ENCODE measurements around the gene C1QTNF9. TPM values are rescaled to one million over a fixed set of nuclear protein-coding genes. Genes with fewer than 3 reads are reported as not detected.
"Not testable (repeated sequence)": the region's sequence is repeated elsewhere in the genome, so short reads cannot be mapped to it uniquely, and the experiment has no call there.

The C1QTNF9 gene
- total RNA-seq, 1 experiment from 2014 or later, result not detected

DNA sequence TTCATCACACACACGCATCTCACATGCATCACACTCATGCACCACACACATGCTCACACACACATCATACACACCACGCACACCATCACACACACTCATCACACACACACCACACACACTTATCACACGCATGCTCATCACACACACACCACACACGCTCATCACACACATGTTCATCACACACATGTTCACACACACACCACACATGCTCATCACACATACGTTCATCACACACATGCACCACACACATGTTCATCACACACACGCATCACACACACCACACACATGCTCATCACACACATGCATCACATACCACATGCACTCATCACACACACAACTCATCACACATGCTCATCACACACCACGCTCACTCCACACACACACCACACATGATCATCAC lies 46.9 kb downstream of the C1QTNF9 start:
- H3K4me2 ChIP-seq (ENCODE audit: low read depth, low read length, poor library complexity, severe bottlenecking), result no peak overlapping the region
- no peak overlapping the region for H3K4me3 ChIP-seq (ENCODE audit: low read length)
- no peaks in the 10 kb centered on the region for H3K36me3 ChIP-seq (ENCODE audit: insufficient read depth, low read length)

DNA sequence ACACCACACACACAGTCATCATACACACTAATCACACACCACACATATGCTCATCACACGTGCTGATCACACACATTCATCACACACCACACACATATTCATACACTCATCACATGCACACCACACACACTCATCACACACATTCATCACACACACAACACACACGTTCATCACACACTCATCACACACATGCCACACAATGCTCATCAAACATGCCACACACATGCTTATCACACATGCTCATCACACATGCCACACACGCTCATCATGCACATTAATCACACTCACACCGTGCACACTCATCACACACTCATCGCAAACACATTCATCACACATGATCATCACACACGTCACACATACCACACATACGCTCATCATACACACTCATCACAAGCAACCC lies 47.5 kb downstream of the C1QTNF9 start:
- H3K36me3 ChIP-seq (ENCODE audit: insufficient read depth, low read length), result no peaks in the 10 kb centered on the region
- no peak overlapping the region for H3K4me3 ChIP-seq (ENCODE audit: low read length)
- no peaks in the 10 kb centered on the region for H3K27me3 ChIP-seq (ENCODE audit: low read length)
- H3K4me2 ChIP-seq (ENCODE audit: low read depth, low read length, poor library complexity, severe bottlenecking), result no peak overlapping the region
- no peak overlapping the region for H2AFZ ChIP-seq (ENCODE audit: low read length)
- peaks cover 8% of the 10 kb centered on the region; the same call in 1 of the 2 replicates for H3K9me3 ChIP-seq (ENCODE audit: low read length)
- H3K9me2 ChIP-seq (replicated peaks; ENCODE audit: insufficient read depth, low read length), result no peaks in the 10 kb centered on the region
- no peaks in the 10 kb centered on the region for H3K4me1 ChIP-seq (ENCODE audit: low read length)
- no peak for DNase-seq
- no peaks in the 10 kb centered on the region for H3K79me2 ChIP-seq (ENCODE audit: low read length)
- no peak overlapping the region for H3K27ac ChIP-seq (ENCODE audit: low read length)
- H3K9ac ChIP-seq (ENCODE audit: low read length), result no peak overlapping the region
- H4K20me1 ChIP-seq (ENCODE audit: insufficient read depth, low read depth, low read length), result no peaks in the 10 kb centered on the region

More for the DNA sequence above, 46.9 kb downstream of the C1QTNF9 start:
- H3K27ac ChIP-seq (ENCODE audit: low read length), result no peak overlapping the region
- DNase-seq, result no peak
- no peak overlapping the region for H3K9ac ChIP-seq (ENCODE audit: low read length)
- no peaks in the 10 kb centered on the region for H3K4me1 ChIP-seq (ENCODE audit: low read length)
- no peaks in the 10 kb centered on the region for H4K20me1 ChIP-seq (ENCODE audit: insufficient read depth, low read depth, low read length)
- H3K9me2 ChIP-seq (replicated peaks; ENCODE audit: insufficient read depth, low read length), result no peaks in the 10 kb centered on the region
- H2AFZ ChIP-seq (ENCODE audit: low read length), result no peak overlapping the region
- H3K9me3 ChIP-seq (ENCODE audit: low read length), result peaks cover 8% of the 10 kb centered on the region; the same call in 1 of the 2 replicates
- H3K27me3 ChIP-seq (ENCODE audit: low read length), result no peaks in the 10 kb centered on the region
- no peaks in the 10 kb centered on the region for H3K79me2 ChIP-seq (ENCODE audit: low read length)

DNA sequence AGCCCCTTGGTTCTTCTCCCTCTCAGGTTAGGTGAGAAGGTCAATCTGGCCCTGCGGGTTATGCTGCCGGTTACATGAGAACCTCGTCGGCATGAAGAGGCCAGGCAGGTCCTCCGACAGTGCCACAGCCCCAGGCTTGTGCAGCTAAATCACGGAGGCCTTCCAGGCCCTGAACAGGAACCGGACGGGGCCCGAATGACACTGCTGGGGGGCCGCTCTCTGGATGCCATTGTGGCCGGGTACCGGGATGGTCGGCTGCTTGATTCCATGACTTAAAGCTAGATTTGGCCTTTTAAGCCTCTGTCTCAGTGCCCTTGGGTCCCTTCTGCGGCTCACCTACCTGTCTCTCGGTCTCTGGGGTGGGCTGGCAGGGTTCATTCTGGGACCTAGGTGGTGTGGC lies 48.4 kb downstream of the C1QTNF9 start:
- no peak for DNase-seq
- no peak overlapping the region for H2AFZ ChIP-seq (ENCODE audit: low read length)
- H3K36me3 ChIP-seq (ENCODE audit: insufficient read depth, low read length), result no peaks in the 10 kb centered on the region
- H3K9me3 ChIP-seq (ENCODE audit: low read length), result peaks cover 8% of the 10 kb centered on the region; the same call in 1 of the 2 replicates
- H3K27ac ChIP-seq (ENCODE audit: low read length), result no peak overlapping the region
- no peaks in the 10 kb centered on the region for H3K9me2 ChIP-seq (replicated peaks; ENCODE audit: insufficient read depth, low read length)
- H3K4me2 ChIP-seq (ENCODE audit: low read depth, low read length, poor library complexity, severe bottlenecking), result no peak overlapping the region
- no peak overlapping the region for H3K9ac ChIP-seq (ENCODE audit: low read length)
- H3K27me3 ChIP-seq (ENCODE audit: low read length), result no peaks in the 10 kb centered on the region
- H3K4me3 ChIP-seq (ENCODE audit: low read length), result no peak overlapping the region
- no peaks in the 10 kb centered on the region for H3K79me2 ChIP-seq (ENCODE audit: low read length)
- H4K20me1 ChIP-seq (ENCODE audit: insufficient read depth, low read depth, low read length), result no peaks in the 10 kb centered on the region
- H3K4me1 ChIP-seq (ENCODE audit: low read length), result no peaks in the 10 kb centered on the region

DNA sequence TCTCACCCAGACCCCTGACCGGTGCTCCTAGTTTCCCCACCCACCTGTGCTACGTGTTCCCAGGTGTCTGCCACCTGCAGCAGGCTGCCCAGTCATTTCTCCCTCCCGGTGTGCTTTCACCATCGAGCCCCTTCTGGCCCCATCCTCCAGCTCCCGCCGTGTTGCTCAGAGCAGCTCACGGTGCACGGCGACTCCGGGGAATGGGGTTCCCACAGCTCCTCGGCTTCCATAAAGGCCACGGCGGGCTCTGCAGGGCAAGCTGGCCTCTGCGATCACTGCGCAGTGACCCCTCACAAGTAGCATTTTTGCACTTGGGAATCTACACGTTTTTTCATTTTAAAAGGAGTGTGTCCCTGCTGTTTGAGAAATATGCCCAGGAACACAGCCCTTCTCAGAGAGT lies 49.5 kb downstream of the C1QTNF9 start:
- H3K4me3 ChIP-seq (ENCODE audit: low read length); H4K20me1 ChIP-seq (ENCODE audit: insufficient read depth, low read depth, low read length); H3K27ac ChIP-seq (ENCODE audit: low read length); H3K36me3 ChIP-seq (ENCODE audit: insufficient read depth, low read length); H3K9me2 ChIP-seq (replicated peaks; ENCODE audit: insufficient read depth, low read length); H3K4me2 ChIP-seq (ENCODE audit: low read depth, low read length, poor library complexity, severe bottlenecking); H3K4me1 ChIP-seq (ENCODE audit: low read length); H3K9me3 ChIP-seq (ENCODE audit: low read length); DNase-seq; H3K27me3 ChIP-seq (ENCODE audit: low read length); H3K79me2 ChIP-seq (ENCODE audit: low read length); H3K9ac ChIP-seq (ENCODE audit: low read length); H2AFZ ChIP-seq (ENCODE audit: low read length): not testable (repeated sequence)

DNA sequence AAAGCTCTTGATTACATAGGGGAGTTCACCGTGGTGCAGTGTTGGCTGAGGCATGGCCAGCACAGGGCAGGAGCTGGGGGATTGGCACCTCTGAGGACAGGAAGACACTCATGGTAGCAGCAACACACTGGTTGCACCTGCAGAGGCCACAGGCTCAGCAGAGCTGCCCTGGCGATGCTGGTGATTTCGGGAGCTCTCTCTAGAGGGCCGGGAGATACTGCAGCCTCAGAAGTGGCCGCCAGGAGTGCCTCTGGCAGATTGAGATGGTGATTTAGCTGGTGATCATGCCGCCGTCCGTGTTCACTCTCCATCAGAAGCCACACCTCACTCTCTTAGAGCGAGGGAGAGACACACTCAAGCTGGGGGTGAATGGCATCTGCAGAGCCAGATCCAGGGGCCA lies 49.9 kb downstream of the C1QTNF9 start:
- not testable (repeated sequence) for H3K9me3 ChIP-seq (ENCODE audit: low read length); H3K27ac ChIP-seq (ENCODE audit: low read length); H3K4me2 ChIP-seq (ENCODE audit: low read depth, low read length, poor library complexity, severe bottlenecking); H2AFZ ChIP-seq (ENCODE audit: low read length); H3K27me3 ChIP-seq (ENCODE audit: low read length); H3K79me2 ChIP-seq (ENCODE audit: low read length); DNase-seq; H3K9me2 ChIP-seq (replicated peaks; ENCODE audit: insufficient read depth, low read length); H3K36me3 ChIP-seq (ENCODE audit: insufficient read depth, low read length); H4K20me1 ChIP-seq (ENCODE audit: insufficient read depth, low read depth, low read length); H3K9ac ChIP-seq (ENCODE audit: low read length); H3K4me3 ChIP-seq (ENCODE audit: low read length); H3K4me1 ChIP-seq (ENCODE audit: low read length)

DNA sequence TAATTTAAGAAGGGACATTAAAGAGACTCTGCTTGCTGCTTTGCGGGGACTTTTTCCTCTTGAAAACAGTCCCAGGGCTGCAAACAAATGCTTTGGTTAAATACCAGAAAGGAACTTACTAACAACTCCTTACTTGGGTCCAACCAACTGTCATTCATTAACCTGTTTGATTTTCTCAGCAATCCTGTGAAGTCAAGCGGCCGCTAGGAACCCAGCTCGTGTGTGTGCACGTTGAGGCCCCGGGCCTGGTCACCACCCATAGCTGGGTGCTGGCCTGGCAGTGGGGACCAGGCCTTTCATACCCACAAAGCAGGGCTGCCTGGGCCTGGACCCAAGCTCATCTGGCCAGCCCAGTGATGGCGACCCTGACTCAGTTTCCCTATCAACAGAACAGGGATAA lies 50.7 kb downstream of the C1QTNF9 start:
- H3K4me2 ChIP-seq (ENCODE audit: low read depth, low read length, poor library complexity, severe bottlenecking), result no peak overlapping the region
- H3K36me3 ChIP-seq (ENCODE audit: insufficient read depth, low read length), result no peaks in the 10 kb centered on the region
- no peaks in the 10 kb centered on the region for H3K27me3 ChIP-seq (ENCODE audit: low read length)
- H3K9me2 ChIP-seq (replicated peaks; ENCODE audit: insufficient read depth, low read length), result no peaks in the 10 kb centered on the region
- no peaks in the 10 kb centered on the region for H3K4me1 ChIP-seq (ENCODE audit: low read length)
- peaks cover 8% of the 10 kb centered on the region; the same call in 1 of the 2 replicates for H3K9me3 ChIP-seq (ENCODE audit: low read length)
- no peak overlapping the region for H2AFZ ChIP-seq (ENCODE audit: low read length)
- H3K27ac ChIP-seq (ENCODE audit: low read length), result no peak overlapping the region
- H3K4me3 ChIP-seq (ENCODE audit: low read length), result no peak overlapping the region
- no peaks in the 10 kb centered on the region for H3K79me2 ChIP-seq (ENCODE audit: low read length)
- DNase-seq, result no peak
- no peak overlapping the region for H3K9ac ChIP-seq (ENCODE audit: low read length)
- no peaks in the 10 kb centered on the region for H4K20me1 ChIP-seq (ENCODE audit: insufficient read depth, low read depth, low read length)

DNA sequence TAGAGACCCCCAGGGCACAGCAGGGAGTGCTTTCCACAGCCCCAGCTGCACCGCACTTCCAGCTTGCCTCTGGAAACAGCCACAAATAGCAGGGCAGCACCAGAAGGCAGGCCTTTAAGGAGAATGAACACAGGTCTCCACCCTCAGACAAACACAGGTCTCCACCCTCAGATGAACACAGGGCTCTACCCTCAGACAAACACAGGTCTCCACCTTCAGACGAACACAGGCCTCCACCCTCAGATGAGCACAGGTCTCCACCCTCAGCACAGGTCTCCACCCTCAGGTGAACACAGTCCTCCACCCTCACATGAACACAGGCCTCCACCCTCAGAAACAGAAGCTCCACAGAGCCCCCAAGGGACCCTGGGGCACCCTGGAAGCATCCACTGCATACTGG lies 51.7 kb downstream of the C1QTNF9 start:
- no peak overlapping the region for H2AFZ ChIP-seq (ENCODE audit: low read length)
- H4K20me1 ChIP-seq (ENCODE audit: insufficient read depth, low read depth, low read length), result no peaks in the 10 kb centered on the region
- no peaks in the 10 kb centered on the region for H3K4me1 ChIP-seq (ENCODE audit: low read length)
- H3K27me3 ChIP-seq (ENCODE audit: low read length), result no peaks in the 10 kb centered on the region
- no peak overlapping the region for H3K4me2 ChIP-seq (ENCODE audit: low read depth, low read length, poor library complexity, severe bottlenecking)
- no peaks in the 10 kb centered on the region for H3K36me3 ChIP-seq (ENCODE audit: insufficient read depth, low read length)
- no peak overlapping the region for H3K4me3 ChIP-seq (ENCODE audit: low read length)
- DNase-seq, result no peak
- peaks cover 8% of the 10 kb centered on the region; the same call in 1 of the 2 replicates for H3K9me3 ChIP-seq (ENCODE audit: low read length)
- no peaks in the 10 kb centered on the region for H3K9me2 ChIP-seq (replicated peaks; ENCODE audit: insufficient read depth, low read length)
- H3K79me2 ChIP-seq (ENCODE audit: low read length), result no peaks in the 10 kb centered on the region
- H3K27ac ChIP-seq (ENCODE audit: low read length), result no peak overlapping the region
- H3K9ac ChIP-seq (ENCODE audit: low read length), result no peak overlapping the region

DNA sequence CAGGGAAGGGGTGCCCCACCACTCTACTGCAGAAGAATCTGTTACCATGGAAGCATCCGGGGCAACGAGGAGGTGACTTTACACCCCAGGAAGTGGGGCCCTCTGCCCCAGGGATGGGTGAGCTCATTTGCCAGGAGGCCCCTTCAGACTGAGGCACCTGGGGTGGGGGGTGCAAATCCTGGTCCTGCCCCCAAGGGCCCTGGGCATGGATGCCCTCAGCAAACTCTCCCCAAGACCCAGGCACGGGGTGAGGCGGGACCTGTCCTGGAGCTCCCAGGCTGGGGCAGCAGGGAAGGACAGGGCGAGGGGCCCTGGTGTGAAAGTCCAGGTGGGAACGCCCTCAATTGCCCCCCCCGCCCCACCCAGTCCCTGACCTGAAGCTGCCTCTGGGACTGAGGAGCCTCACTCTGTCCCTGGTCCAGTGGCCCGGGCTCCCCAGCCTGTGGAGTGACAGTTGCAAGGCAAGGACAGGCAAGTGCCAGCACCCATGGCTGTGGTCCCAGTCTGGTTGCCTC lies 52.5 kb downstream of the C1QTNF9 start:
- Histone ChIP-seq H3K9me2 (replicated peaks; ENCODE audit: insufficient read depth, low read length) (no peaks in the 10 kb centered on the region), H3K79me2 (ENCODE audit: low read length) (no peaks in the 10 kb centered on the region), H3K27ac (ENCODE audit: low read length) (no peak overlapping the region), H3K36me3 (ENCODE audit: insufficient read depth, low read length) (no peaks in the 10 kb centered on the region), H3K9me3 (ENCODE audit: low read length) (peaks cover 2% of the 10 kb centered on the region; the same call in 1 of the 2 replicates), H3K4me3 (ENCODE audit: low read length) (no peak overlapping the region), H3K9ac (ENCODE audit: low read length) (no peak overlapping the region), H4K20me1 (ENCODE audit: insufficient read depth, low read depth, low read length) (no peaks in the 10 kb centered on the region), H2AFZ (ENCODE audit: low read length) (no peak overlapping the region), H3K4me1 (ENCODE audit: low read length) (no peaks in the 10 kb centered on the region), H3K4me2 (ENCODE audit: low read depth, low read length, poor library complexity, severe bottlenecking) (no peak overlapping the region), H3K27me3 (ENCODE audit: low read length) (no peaks in the 10 kb centered on the region)
- no peak for DNase-seq

All from Karpas-422 (cell line).